Sigmoid colon (tissue), 7 donors: ENCODE measurements around the gene FRAS1. TPM values are rescaled to one million over a fixed set of nuclear protein-coding genes. Genes with fewer than 3 reads are reported as not detected.

Experiments used
- DNase-seq: peaks from one replicate; pipeline ENCODE4 v3.0.0-alpha.2; 2019
- H3K27ac ChIP-seq, 4 donors: fragments of 200-600 bp; sonication (generic); one replicate each; pipeline ENCODE4 v1.5.1; 2016 to 2019; ENCODE audit warnings: mild to moderate bottlenecking in 1 of 4
- H3K27me3 ChIP-seq, 3 donors: fragments of 200-600 bp; sonication (generic); one replicate each; pipeline ENCODE4 v1.5.1; 2019; ENCODE audit warnings: mild to moderate bottlenecking in 1 of 3
- H3K36me3 ChIP-seq, 4 donors: fragments of 200-600 bp; sonication (generic); one replicate each; pipeline ENCODE4 v1.5.1; 2016 to 2019
- H3K4me1 ChIP-seq, 4 donors: fragments of 200-600 bp; sonication (generic); one replicate each; pipeline ENCODE4 v1.5.1; 2017 to 2019
- H3K4me3 ChIP-seq, 4 donors: fragments of 200-600 bp; sonication (generic); one replicate each; pipeline ENCODE4 v1.5.1; 2017 to 2019; ENCODE audit warnings: mild to moderate bottlenecking in 2 of 4, moderate library complexity in 1 of 4
- H3K9me3 ChIP-seq, 4 donors: fragments of 200-600 bp in 3 of 4; sonication (generic) in 3 of 4; one replicate each; pipeline versions ENCODE4 v1.5.1 to v1.6.1; 2013 to 2019
- CTCF ChIP-seq, 4 experiments: fragments of 450-650 bp in 3 of 4; fragments of 200-600 bp in 1 of 4; IDR thresholded peaks; one replicate each; pipeline ENCODE4 v1.5.1; 2016 to 2019; ENCODE audit warnings: antibody characterized with exemption in 4 of 4, mild to moderate bottlenecking in 3 of 4, moderate library complexity in 2 of 4
- EP300 ChIP-seq, 4 donors: sonication (generic); formaldehyde crosslinking; IDR thresholded peaks; one replicate each; pipeline ENCODE4 v1.6.1; 2017; ENCODE audit warnings: antibody characterized with exemption in 4 of 4
- POLR2A ChIP-seq, 2 donors: fragments of 450-650 bp; IDR thresholded peaks; one replicate each; pipeline ENCODE4 v1.6.1; 2016; ENCODE audit warnings: antibody characterized with exemption in 2 of 2, mild to moderate bottlenecking in 2 of 2, moderate library complexity in 2 of 2
- POLR2AphosphoS5 ChIP-seq, 4 donors: sonication (generic); formaldehyde crosslinking; IDR thresholded peaks; one replicate each; pipeline ENCODE4 v1.6.1; 2017; ENCODE audit warnings: antibody characterized with exemption in 4 of 4
- WGBS, 2 donors: extraction: QIAGEN DNeasy Blood & Tissue Kit; methylation state at CpG; one replicate each; pipeline ENCODE4 v1.1.7; 2013; 5-methylcytosine and 5-hydroxymethylcytosine counted together
- intact Hi-C: fragments of 100-400 bp; cut with DNase I; formaldehyde crosslinking; loops from one replicate; pipeline ENCODE4 v1.15.1; 2023
- polyA plus RNA-seq, 3 donors: library from polyadenylated mRNA; stranded (reverse); fragments of 200-250 nt; gene quantifications; one replicate each; pipeline ENCODE4 v1.2.3, GENCODE V29; 2013
- total RNA-seq, 4 donors: library from RNA; depleted of rRNA; stranded (reverse); fragments of >200 nt; gene quantifications; one replicate each; pipeline ENCODE4 v1.1.0, GENCODE V29; 2016
- donor health status: healthy with polysubstance abuse.
- donor health status: Bipolar disorder and iron deficiency.
- donor health status: healthy.

FRAS1 gene
- total and polyA plus RNA-seq, 7 donors = under 0.01 to 22.4 (median 7.4) TPM; not detected in 1

GRCh38 chr4:78227411-78228057 is 170.4 kb downstream of the FRAS1 start:
- H3K27me3 ChIP-seq = no peaks in the 10 kb centered on the region
- intact Hi-C loops = no loop called here
- TF ChIP-seq POLR2AphosphoS5 (IDR thresholded peaks at IDR 0.05) (peak in 3 of 4 donors; percentile 24 to 48 (median 44)), EP300 (IDR thresholded peaks at IDR 0.05) (no peak), CTCF (IDR thresholded peaks at IDR 0.05) (no peak), POLR2A (IDR thresholded peaks at IDR 0.05) (no peak)
- DNase-seq = no peak
- no peaks in the 10 kb centered on the region for H3K9me3 ChIP-seq
- H3K4me3 ChIP-seq = no peak overlapping the region
- 87 to 96% methylated on average over 1 of the region's 1 CpG for WGBS, 2 donors
- no peak overlapping the region for H3K27ac ChIP-seq
- H3K4me1 ChIP-seq = peaks cover 0 to 7% (median 4%) of the 10 kb centered on the region in 4 donors
- H3K36me3 ChIP-seq = no peaks in the 10 kb centered on the region

GRCh38 chr4:78235800-78236199 is 178.7 kb downstream of the FRAS1 start:
- Histone ChIP-seq H3K9me3 (no peaks in the 10 kb centered on the region), H3K4me1 (no peaks in the 10 kb centered on the region), H3K27me3 (no peaks in the 10 kb centered on the region), H3K4me3 (no peak overlapping the region), H3K36me3 (no peaks in the 10 kb centered on the region), H3K27ac (no peak overlapping the region)
- DNase-seq = no peak
- TF ChIP-seq CTCF (IDR thresholded peaks at IDR 0.05) (no peak), EP300 (IDR thresholded peaks at IDR 0.05) (no peak), POLR2A (IDR thresholded peaks at IDR 0.05) (no peak), POLR2AphosphoS5 (IDR thresholded peaks at IDR 0.05) (no peak)
- intact Hi-C loops = no loop called here

GRCh38 chr4:78237360-78237759 is 180.2 kb downstream of the FRAS1 start:
- H3K4me3 ChIP-seq = no peak overlapping the region
- TF ChIP-seq CTCF (IDR thresholded peaks at IDR 0.05) = no peak
- 89 to 90% methylated on average over 4 of the region's 4 CpGs for WGBS, 2 donors
- no peak for DNase-seq
- intact Hi-C loops = no loop called here
- H3K27ac ChIP-seq = no peak overlapping the region
- H3K36me3 ChIP-seq = no peaks in the 10 kb centered on the region
- H3K27me3 ChIP-seq = no peaks in the 10 kb centered on the region
- H3K9me3 ChIP-seq = no peaks in the 10 kb centered on the region
- no peaks in the 10 kb centered on the region for H3K4me1 ChIP-seq

GRCh38 chr4:78242071-78242470 is 184.9 kb downstream of the FRAS1 start:
- Histone ChIP-seq H3K27me3 (no peaks in the 10 kb centered on the region), H3K36me3 (no peaks in the 10 kb centered on the region), H3K4me3 (no peak overlapping the region), H3K4me1 (no peaks in the 10 kb centered on the region), H3K27ac (no peak overlapping the region), H3K9me3 (no peaks in the 10 kb centered on the region)
- TF ChIP-seq POLR2AphosphoS5 (IDR thresholded peaks at IDR 0.05) (no peak), CTCF (IDR thresholded peaks at IDR 0.05) (no peak), POLR2A (IDR thresholded peaks at IDR 0.05) (no peak), EP300 (IDR thresholded peaks at IDR 0.05) (no peak)
- intact Hi-C loops = no loop called here
- no peak for DNase-seq
